Measurements from ENCODE around the gene NCK2. TPM values are rescaled to one million over a fixed set of nuclear protein-coding genes. Genes with fewer than 3 reads are reported as not detected.
"Not testable (repeated sequence)": the region's sequence is repeated elsewhere in the genome, so short reads cannot be mapped to it uniquely, and the experiment has no call there.

NCK2 gene
- polyA plus RNA-seq, 4 donors: 65.2 to 71.4 (median 68.9) TPM

- no peak for DNase-seq (ENCODE audit: low read depth in 4 of 4, low spot score in 3 of 4)
Measured at GRCh38 chr2:105883911-105884694, 139.4 kb downstream of the NCK2 start.

- no peak for DNase-seq (ENCODE audit: low read depth in 4 of 4, low spot score in 3 of 4)
Measured at GRCh38 chr2:105885456-105885855, 140.7 kb downstream of the NCK2 start.

- DNase-seq (ENCODE audit: low read depth in 4 of 4, low spot score in 3 of 4): no peak
Measured at GRCh38 chr2:105886029-105886454, 141.3 kb downstream of the NCK2 start.

- DNase-seq (ENCODE audit: low read depth in 4 of 4, low spot score in 3 of 4): no peak
Measured at GRCh38 chr2:105886687-105887086, 142.0 kb downstream of the NCK2 start.

GRCh38 chr2:105887256-105887655 is 142.5 kb downstream of the NCK2 start:
- DNase-seq (ENCODE audit: low read depth in 4 of 4, low spot score in 3 of 4): no peak

- DNase-seq (ENCODE audit: low read depth in 4 of 4, low spot score in 3 of 4): no peak
Measured at GRCh38 chr2:105888625-105889024, 143.9 kb downstream of the NCK2 start.

GRCh38 chr2:105889046-105889445 is 144.3 kb downstream of the NCK2 start:
- no peak for DNase-seq (ENCODE audit: low read depth in 4 of 4, low spot score in 3 of 4)

- no peak for DNase-seq (ENCODE audit: low read depth in 4 of 4, low spot score in 3 of 4)
Measured at GRCh38 chr2:105890111-105890510, 145.4 kb downstream of the NCK2 start.

GRCh38 chr2:105890856-105891255 is 146.1 kb downstream of the NCK2 start:
- no peak for DNase-seq (ENCODE audit: low read depth in 4 of 4, low spot score in 3 of 4)

GRCh38 chr2:105893011-105893995 is 148.6 kb downstream of the NCK2 start:
- DNase-seq (ENCODE audit: low read depth in 4 of 4, low spot score in 3 of 4): no peak

GRCh38 chr2:105894327-105894944 is 149.7 kb downstream of the NCK2 start:
- DNase-seq (ENCODE audit: low read depth in 4 of 4, low spot score in 3 of 4): no peak

GRCh38 chr2:105895990-105896764 is 151.5 kb downstream of the NCK2 start:
- no peak for DNase-seq (ENCODE audit: low read depth in 4 of 4, low spot score in 3 of 4)

GRCh38 chr2:105896765-105897163 is 152.1 kb downstream of the NCK2 start:
- DNase-seq (ENCODE audit: low read depth in 4 of 4, low spot score in 3 of 4): no peak

- not testable (repeated sequence) for DNase-seq (ENCODE audit: low read depth in 4 of 4, low spot score in 3 of 4)
Measured at GRCh38 chr2:105897694-105898093, 153.0 kb downstream of the NCK2 start.

- DNase-seq (ENCODE audit: low read depth in 4 of 4, low spot score in 3 of 4): no peak
Measured at GRCh38 chr2:105903051-105903674, 158.5 kb downstream of the NCK2 start.

GRCh38 chr2:105904938-105905337 is 160.2 kb downstream of the NCK2 start:
- DNase-seq (ENCODE audit: low read depth in 4 of 4, low spot score in 3 of 4): no peak

- no peak for DNase-seq (ENCODE audit: low read depth in 4 of 4, low spot score in 3 of 4)
Measured at GRCh38 chr2:105906481-105906880, 161.8 kb downstream of the NCK2 start.

GRCh38 chr2:105907184-105907583 is 162.5 kb downstream of the NCK2 start:
- no peak for DNase-seq (ENCODE audit: low read depth in 4 of 4, low spot score in 3 of 4)

GRCh38 chr2:105909215-105909614 is 164.5 kb downstream of the NCK2 start:
- DNase-seq (ENCODE audit: low read depth in 4 of 4, low spot score in 3 of 4): no peak

All from right renal pelvis (tissue), 4 donors.